Subcutaneous adipose tissue (tissue), 4 donors: Measurements from ENCODE around the gene CNTN1. TPM values are rescaled to one million over a fixed set of nuclear protein-coding genes. Genes with fewer than 3 reads are reported as not detected.

Experiments
- total RNA-seq, 4 donors: library from RNA; depleted of rRNA; stranded (reverse); fragments of >200 nt; gene quantifications; one replicate each; pipeline ENCODE4 v1.1.0, GENCODE V29; 2016
- TF ChIP-seq, protein P1 (sequence below): fragments of 450-650 bp; IDR thresholded peaks from one replicate; pipeline ENCODE4 v1.5.1; 2016; ENCODE audit warnings: low read depth, mild to moderate bottlenecking, control low read depth, antibody characterized with exemption, moderate library complexity

CNTN1 gene
- total RNA-seq, 4 donors from 2014 or later: 0.57 to 2.2 (median 1.0) TPM

GRCh38 chr12:40793471-40793870 lies 101.2 kb downstream of the CNTN1 start:
- TF ChIP-seq, protein P1, sequence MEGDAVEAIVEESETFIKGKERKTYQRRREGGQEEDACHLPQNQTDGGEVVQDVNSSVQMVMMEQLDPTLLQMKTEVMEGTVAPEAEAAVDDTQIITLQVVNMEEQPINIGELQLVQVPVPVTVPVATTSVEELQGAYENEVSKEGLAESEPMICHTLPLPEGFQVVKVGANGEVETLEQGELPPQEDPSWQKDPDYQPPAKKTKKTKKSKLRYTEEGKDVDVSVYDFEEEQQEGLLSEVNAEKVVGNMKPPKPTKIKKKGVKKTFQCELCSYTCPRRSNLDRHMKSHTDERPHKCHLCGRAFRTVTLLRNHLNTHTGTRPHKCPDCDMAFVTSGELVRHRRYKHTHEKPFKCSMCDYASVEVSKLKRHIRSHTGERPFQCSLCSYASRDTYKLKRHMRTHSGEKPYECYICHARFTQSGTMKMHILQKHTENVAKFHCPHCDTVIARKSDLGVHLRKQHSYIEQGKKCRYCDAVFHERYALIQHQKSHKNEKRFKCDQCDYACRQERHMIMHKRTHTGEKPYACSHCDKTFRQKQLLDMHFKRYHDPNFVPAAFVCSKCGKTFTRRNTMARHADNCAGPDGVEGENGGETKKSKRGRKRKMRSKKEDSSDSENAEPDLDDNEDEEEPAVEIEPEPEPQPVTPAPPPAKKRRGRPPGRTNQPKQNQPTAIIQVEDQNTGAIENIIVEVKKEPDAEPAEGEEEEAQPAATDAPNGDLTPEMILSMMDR: no peak

GRCh38 chr12:40794087-40794486 lies 101.8 kb downstream of the CNTN1 start:
- TF ChIP-seq, protein P1: no peak

GRCh38 chr12:40801082-40801481 lies 108.8 kb downstream of the CNTN1 start:
- TF ChIP-seq, protein P1: no peak

GRCh38 chr12:40801861-40802260 lies 109.6 kb downstream of the CNTN1 start:
- TF ChIP-seq, protein P1: no peak

GRCh38 chr12:40802656-40803055 lies 110.4 kb downstream of the CNTN1 start:
- TF ChIP-seq, protein P1: no peak

DNA sequence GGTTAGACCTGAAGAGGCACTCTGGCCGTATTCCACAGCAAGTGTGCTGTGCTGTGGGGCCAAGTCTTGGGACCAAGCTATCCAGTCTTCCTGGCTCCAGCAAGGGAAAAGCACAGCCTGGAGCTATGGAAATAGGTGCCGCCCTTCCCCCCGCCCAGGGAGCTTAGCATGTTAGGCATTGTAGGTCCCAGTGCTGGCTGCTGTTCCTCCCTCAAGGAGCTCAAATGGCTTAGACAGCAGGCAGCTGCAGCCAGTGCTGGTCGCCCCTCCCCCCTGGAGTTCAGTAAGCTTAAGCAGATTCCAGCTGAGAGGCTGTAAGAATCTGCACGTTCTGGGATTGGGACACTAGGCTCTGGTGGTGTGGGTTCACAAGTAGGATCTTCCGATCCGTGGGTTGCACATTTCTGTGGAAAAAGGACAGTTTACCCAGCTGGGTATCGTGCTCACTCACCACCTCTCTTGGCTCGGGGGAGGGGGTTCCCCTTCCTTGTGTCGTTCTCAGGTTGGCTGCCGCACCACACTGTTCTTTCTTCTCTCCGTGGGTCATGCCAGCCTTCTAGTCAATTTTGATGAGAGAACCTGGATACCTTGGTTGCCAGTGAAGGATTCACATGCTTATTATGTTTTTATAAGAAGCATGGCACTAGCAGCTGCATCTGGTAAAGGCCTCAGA lies 127.3 kb downstream of the CNTN1 start:
- TF ChIP-seq, protein P1: no peak

DNA sequence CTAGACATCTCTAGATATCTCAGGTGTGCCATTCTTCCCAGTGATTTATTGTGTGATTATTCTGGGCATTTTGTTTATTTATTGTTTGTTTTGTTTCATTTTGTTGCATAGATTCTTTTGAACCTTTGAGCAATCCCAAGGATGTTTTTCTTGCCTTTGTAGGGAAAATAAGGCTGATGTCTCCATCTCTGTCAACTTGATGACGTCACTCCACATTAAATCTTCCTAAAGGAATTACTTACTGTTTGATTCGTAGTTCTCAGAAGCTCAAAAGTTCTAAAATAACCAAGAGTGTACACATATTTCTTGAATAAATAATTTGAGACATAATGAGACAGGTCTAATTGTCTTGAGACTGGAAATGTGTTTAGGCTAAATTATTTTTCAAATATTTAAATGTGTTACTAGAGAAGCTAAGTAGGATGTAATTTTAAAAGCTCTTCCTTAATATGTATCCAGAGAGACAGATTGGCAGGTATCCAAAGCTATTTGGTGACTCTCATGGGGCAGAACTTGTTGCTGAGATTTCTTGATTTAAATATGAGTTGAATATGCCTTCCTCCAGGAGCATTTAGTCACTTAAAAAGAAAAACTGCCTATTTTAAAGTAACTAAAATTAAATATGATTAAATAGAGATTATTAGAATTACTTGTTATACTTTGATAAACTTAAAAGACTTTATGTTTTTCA lies 128.7 kb downstream of the CNTN1 start:
- TF ChIP-seq, protein P1: no peak
